H1 (cell line): ENCODE data around the gene LHPP.

Experiments used
- CHD1 ChIP-seq: IDR thresholded peaks from 2 replicates; pipeline ENCODE4 v1.6.1; 2012; ENCODE audit warnings: low read depth, low read length, improper control_type of control experiment
- CREB1 ChIP-seq: IDR thresholded peaks from 2 replicates; pipeline ENCODE4 v1.6.1; 2012; ENCODE audit warnings: inconsistent platforms
- CTCF ChIP-seq, 3 experiments: IDR thresholded peaks; 1 replicate in 2 of 3; 2 replicates in 1 of 3; pipeline versions ENCODE4 v1.5.1 to v1.6.1; 2011; ENCODE audit warnings: low read length in 3 of 3, mild to moderate bottlenecking in 3 of 3, inconsistent platforms in 2 of 3, low read depth in 1 of 3, moderate library complexity in 1 of 3; ENCODE audit not compliant: insufficient read depth in 1 of 3; ENCODE audit errors: control extremely low read depth in 1 of 3
- EGR1 ChIP-seq: IDR thresholded peaks from 2 replicates; pipeline ENCODE4 v1.6.1; 2011; ENCODE audit warnings: low read depth, low read length, borderline replicate concordance
- HDAC2 ChIP-seq, 2 experiments: fragments of 300-600 bp in 1 of 2; sonication (generic) in 1 of 2; IDR thresholded peaks; 2 replicates each; pipeline ENCODE4 v1.6.1; 2011 to 2012; ENCODE audit warnings: low read depth in 2 of 2, low read length in 2 of 2, mild to moderate bottlenecking in 2 of 2, moderate library complexity in 2 of 2, borderline replicate concordance in 1 of 2, inconsistent platforms in 1 of 2
- KDM5A ChIP-seq: fragments of 200-600 bp; IDR thresholded peaks from 2 replicates; pipeline ENCODE4 v1.7.1; 2012; ENCODE audit warnings: mild to moderate bottlenecking, low read length, inconsistent platforms, mixed read lengths
- SIRT6 ChIP-seq: IDR thresholded peaks from one replicate; pipeline ENCODE4 v1.7.1; 2012; ENCODE audit warnings: low read length, inconsistent platforms
- SP4 ChIP-seq: IDR thresholded peaks from 2 replicates; pipeline ENCODE4 v1.6.1; 2012; ENCODE audit warnings: low read length, inconsistent platforms

- TF ChIP-seq CTCF (IDR thresholded peaks at IDR 0.05; ENCODE audit: control extremely low read depth in 1 of 3, insufficient read depth in 1 of 3, low read depth in 1 of 3, low read length in 3 of 3) (no peak), SIRT6 (no peak), EGR1 (no peak), SP4 (no peak), CREB1 (no peak), KDM5A (no peak), CHD1 (no peak), HDAC2 (IDR thresholded peaks at IDR 0.05; ENCODE audit: borderline replicate concordance in 1 of 2, low read depth in 2 of 2, low read length in 2 of 2) (no peak)
Measured at GRCh38 chr10:124653811-124654651, 192.4 kb downstream of the LHPP start.
